IMR-90 (cell line): ENCODE data around the gene HYI. TPM values are rescaled to one million over a fixed set of nuclear protein-coding genes. Genes with fewer than 3 reads are reported as not detected.

Experiments used
- ATAC-seq: fragments of 200-7000 bp; cut with Tn5 transposase; 2 replicates; pipeline ENCODE4 v1.9.1; 2020; ENCODE audit warnings: low read depth, mild to moderate bottlenecking, moderate library complexity
- BruUV-seq: library from RNA; stranded (reverse); fragments of 400-500 nt; replicated peaks from 2 replicates; lab custom pipeline; 2021; lab: Mats Ljungman, UMichigan
- CTCF ChIA-PET: fragments of 300-600 bp; formaldehyde crosslinking; extraction: SDS; loops from one replicate; lab custom pipeline; 2021; ENCODE audit warnings: antibody characterized with exemption; lab: Yijun Ruan, JAX
- POLR2A ChIA-PET: fragments of 300-600 bp; sonication (Branson Sonifier 250); formaldehyde crosslinking; loops from one replicate; lab custom pipeline; 2022; ENCODE audit warnings: antibody characterized with exemption; ENCODE audit not compliant: unreplicated experiment; lab: Charles Lee
- DNase-seq: peaks from one replicate; pipeline ENCODE4 v3.0.0; 2013
- H2AFZ ChIP-seq: replicated peaks from 2 replicates; pipeline ENCODE3; 2013; ENCODE audit warnings: low read length, mild to moderate bottlenecking; ENCODE audit not compliant: poor library complexity
- H2AK5ac ChIP-seq: 2 replicates; pipeline ENCODE4 v1.6.1; 2013; ENCODE audit warnings: low read depth, low read length, inconsistent platforms
- H2AK9ac ChIP-seq: replicated peaks from 2 replicates; pipeline ENCODE3; 2013; ENCODE audit warnings: mild to moderate bottlenecking, low read depth, low read length, moderate library complexity; ENCODE audit not compliant: poor library complexity
- H2BK120ac ChIP-seq: 2 replicates; pipeline ENCODE4 v1.6.1; 2013; ENCODE audit warnings: low read depth, low read length, inconsistent platforms
- H2BK15ac ChIP-seq: 3 replicates; pipeline ENCODE4 v1.6.1; 2013; ENCODE audit warnings: low read depth, low read length, inconsistent platforms
- H2BK20ac ChIP-seq: 2 replicates; pipeline ENCODE4 v1.6.1; 2013; ENCODE audit warnings: low read depth, mild to moderate bottlenecking, inconsistent platforms, low read length, moderate library complexity
- H2BK5ac ChIP-seq: 2 replicates; pipeline ENCODE4 v1.6.1; 2013; ENCODE audit warnings: mild to moderate bottlenecking, low read depth, low read length, inconsistent platforms; ENCODE audit not compliant: poor library complexity, severe bottlenecking
- H3K14ac ChIP-seq: replicated peaks from 2 replicates; pipeline ENCODE4 v1.6.1; 2013; ENCODE audit warnings: low read depth, low read length, inconsistent platforms
- H3K18ac ChIP-seq: 2 replicates; pipeline ENCODE4 v1.6.1; 2013; ENCODE audit warnings: low read depth, low read length, control low read depth
- H3K23ac ChIP-seq: 2 replicates; pipeline ENCODE4 v1.6.1; 2013; ENCODE audit warnings: low read depth, low read length, inconsistent platforms
- H3K27ac ChIP-seq: 2 replicates; pipeline ENCODE4 v1.5.1; 2013; ENCODE audit warnings: mild to moderate bottlenecking, control low read depth, low read length; ENCODE audit not compliant: insufficient read depth
- H3K27me3 ChIP-seq: 2 replicates; pipeline ENCODE4 v1.6.1; 2013; ENCODE audit warnings: low read length; ENCODE audit not compliant: control insufficient read depth, insufficient read depth
- H3K36me3 ChIP-seq: 2 replicates; pipeline ENCODE4 v1.6.1; 2013; ENCODE audit warnings: low read length, mixed read lengths; ENCODE audit not compliant: control insufficient read depth, insufficient read depth
- H3K4ac ChIP-seq: 2 replicates; pipeline ENCODE4 v1.6.1; 2013; ENCODE audit warnings: low read depth, low read length, inconsistent platforms
- H3K4me1 ChIP-seq: 2 replicates; pipeline ENCODE4 v1.6.1; 2013; ENCODE audit warnings: low read length, mixed read lengths; ENCODE audit not compliant: control insufficient read depth, insufficient read depth
- H3K4me2 ChIP-seq: 2 replicates; pipeline ENCODE4 v1.6.1; 2013; ENCODE audit warnings: low read depth, mild to moderate bottlenecking, control low read depth, low read length, moderate library complexity
- H3K4me3 ChIP-seq: 2 replicates; pipeline ENCODE4 v1.5.1; 2013; ENCODE audit warnings: low read depth, mild to moderate bottlenecking, control low read depth, low read length, moderate library complexity; ENCODE audit not compliant: insufficient read depth
- H3K56ac ChIP-seq: 2 replicates; pipeline ENCODE4 v1.6.1; 2013; ENCODE audit warnings: low read length, inconsistent platforms; ENCODE audit not compliant: insufficient read depth; ENCODE audit errors: extremely low read depth
- H3K79me1 ChIP-seq, 2 experiments: 2 replicates each; pipeline ENCODE4 v1.6.1; 2013; ENCODE audit warnings: low read length in 2 of 2, inconsistent platforms in 1 of 2, low read depth in 1 of 2
- H3K9ac ChIP-seq: 2 replicates; pipeline ENCODE4 v1.6.1; 2013; ENCODE audit warnings: low read depth, low read length, control low read depth
- H3K9me1 ChIP-seq: 2 replicates; pipeline ENCODE4 v1.6.1; 2013; ENCODE audit warnings: low read length, inconsistent platforms; ENCODE audit not compliant: insufficient read depth
- H3K9me3 ChIP-seq: 2 replicates; pipeline ENCODE4 v1.6.1; 2013; ENCODE audit warnings: low read length; ENCODE audit not compliant: control insufficient read depth, insufficient read depth
- H4K20me1 ChIP-seq: 2 replicates; pipeline ENCODE4 v1.6.1; 2013; ENCODE audit warnings: low read length, inconsistent platforms; ENCODE audit not compliant: insufficient read depth
- H4K5ac ChIP-seq: 2 replicates; pipeline ENCODE4 v1.6.1; 2013; ENCODE audit warnings: mild to moderate bottlenecking, low read depth, low read length, control low read depth
- H4K8ac ChIP-seq, 2 experiments: 2 replicates each; pipeline ENCODE4 v1.6.1; 2013; ENCODE audit warnings: low read depth in 2 of 2, low read length in 2 of 2, control low read depth in 1 of 2, inconsistent platforms in 1 of 2
- H4K91ac ChIP-seq: 2 replicates; pipeline ENCODE4 v1.6.1; 2013; ENCODE audit warnings: low read depth, low read length, inconsistent platforms; ENCODE audit not compliant: insufficient read depth
- BHLHE40 ChIP-seq: fragments of 150-350 bp; IDR thresholded peaks from 2 replicates; pipeline ENCODE4 v1.6.1; 2016; ENCODE audit warnings: mild to moderate bottlenecking, low read depth, low read length
- CEBPB ChIP-seq: IDR thresholded peaks from 2 replicates; pipeline ENCODE4 v1.6.1; 2012; ENCODE audit warnings: low read depth, low read length, improper control_type of control experiment
- CHD1 ChIP-seq: IDR thresholded peaks from 2 replicates; pipeline ENCODE4 v1.6.1; 2012; ENCODE audit warnings: low read depth, low read length, improper control_type of control experiment
- FOS ChIP-seq: fragments of 150-350 bp; IDR thresholded peaks from 2 replicates; pipeline ENCODE4 v1.6.1; 2016; ENCODE audit warnings: low read depth, low read length
- MAFK ChIP-seq: IDR thresholded peaks from 2 replicates; pipeline ENCODE4 v1.6.1; 2012; ENCODE audit warnings: low read depth, low read length, improper control_type of control experiment
- MAZ ChIP-seq: IDR thresholded peaks from 2 replicates; pipeline ENCODE4 v1.6.1; 2012; ENCODE audit warnings: low read depth, mild to moderate bottlenecking, low read length, improper control_type of control experiment, moderate library complexity, borderline replicate concordance
- MXI1 ChIP-seq: IDR thresholded peaks from 2 replicates; pipeline ENCODE4 v1.6.1; 2012; ENCODE audit warnings: low read depth, mild to moderate bottlenecking, low read length, moderate library complexity, borderline replicate concordance
- NFE2L2 ChIP-seq: fragments of 150-350 bp; IDR thresholded peaks from 2 replicates; pipeline ENCODE4 v1.6.1; 2016; ENCODE audit warnings: low read depth, mild to moderate bottlenecking, low read length
- POLR2A ChIP-seq: IDR thresholded peaks from 2 replicates; pipeline ENCODE4 v1.6.1; 2012; ENCODE audit warnings: mild to moderate bottlenecking, low read depth, low read length
- RAD21 ChIP-seq: IDR thresholded peaks from 2 replicates; pipeline ENCODE4 v1.6.1; 2012; ENCODE audit warnings: low read length, improper control_type of control experiment
- RCOR1 ChIP-seq: IDR thresholded peaks from 2 replicates; pipeline ENCODE4 v1.6.1; 2012; ENCODE audit warnings: mild to moderate bottlenecking, low read length, improper control_type of control experiment; ENCODE audit not compliant: insufficient replicate concordance
- RFX5 ChIP-seq: IDR thresholded peaks from 2 replicates; pipeline ENCODE4 v1.8.0; 2012; ENCODE audit warnings: low read depth, mild to moderate bottlenecking, low read length, moderate library complexity
- SMC3 ChIP-seq: fragments of 150-350 bp; IDR thresholded peaks from 2 replicates; pipeline ENCODE4 v1.6.1; 2016; ENCODE audit warnings: low read depth, mild to moderate bottlenecking, antibody characterized with exemption, low read length, moderate library complexity
- WGBS, 2 experiments: methylation state at CpG; one replicate each; pipeline versions ENCODE4 v1.1.5 to v1.1.7; 2013; ENCODE audit warnings: missing lambda C conversion rate in 2 of 2; ENCODE audit not compliant: insufficient read length in 1 of 2; ENCODE audit errors: extremely low coverage in 2 of 2; 5-methylcytosine and 5-hydroxymethylcytosine counted together
- dilution Hi-C: fragments of 300-500 bp; cut with HindIII; formaldehyde crosslinking; loops from one replicate; pipeline ENCODE4 v1.14.3; 2018; ENCODE audit warnings: low sequenced_read_pairs; ENCODE audit not compliant: unreplicated experiment
- in situ Hi-C: fragments of 300-500 bp; cut with MboI; formaldehyde crosslinking; loops from 3 replicates; pipeline ENCODE4 v1.14.3; 2019; ENCODE audit warnings: low sequenced_read_pairs, inconsistent platforms, mixed read lengths
- intact Hi-C: fragments of 100-400 bp; cut with micrococcal nuclease; formaldehyde crosslinking; loops from 2 replicates; pipeline ENCODE4 v1.10.0; 2022
- polyA plus RNA-seq, 3 experiments: library from polyadenylated mRNA; depleted of rRNA; stranded (reverse); fragments of >200 nt; gene quantifications; 2 replicates each; pipeline ENCODE4 v1.2.3, GENCODE V29; 2012; ENCODE audit warnings: low replicate concordance in 1 of 3
- total RNA-seq: library from RNA; depleted of rRNA; stranded (reverse); fragments of >200 nt; gene quantifications from 2 replicates; pipeline ENCODE4 v1.2.3, GENCODE V29; 2012
- TF ChIP-seq, protein P1 (sequence below): fragments of 150-350 bp; IDR thresholded peaks from 2 replicates; pipeline ENCODE4 v1.6.1; 2016; ENCODE audit warnings: low read depth, mild to moderate bottlenecking, low read length, moderate library complexity, borderline replicate concordance
- TF ChIP-seq, protein P2 (sequence below): conservative IDR thresholded peaks from 2 replicates; pipeline ENCODE4 v1.5.1; 2012; ENCODE audit warnings: mild to moderate bottlenecking, low read depth, low read length, improper control_type of control experiment
- TF ChIP-seq, protein P3 (sequence below): fragments of 150-350 bp; IDR thresholded peaks from 2 replicates; pipeline ENCODE4 v1.6.1; 2017; ENCODE audit warnings: mild to moderate bottlenecking, antibody characterized with exemption, low read length, low read depth

HYI gene
- total and polyA plus RNA-seq, 2 of the 4 experiments (the other 2 are of a cell fraction): 21.5 to 53.7 TPM

DNA sequence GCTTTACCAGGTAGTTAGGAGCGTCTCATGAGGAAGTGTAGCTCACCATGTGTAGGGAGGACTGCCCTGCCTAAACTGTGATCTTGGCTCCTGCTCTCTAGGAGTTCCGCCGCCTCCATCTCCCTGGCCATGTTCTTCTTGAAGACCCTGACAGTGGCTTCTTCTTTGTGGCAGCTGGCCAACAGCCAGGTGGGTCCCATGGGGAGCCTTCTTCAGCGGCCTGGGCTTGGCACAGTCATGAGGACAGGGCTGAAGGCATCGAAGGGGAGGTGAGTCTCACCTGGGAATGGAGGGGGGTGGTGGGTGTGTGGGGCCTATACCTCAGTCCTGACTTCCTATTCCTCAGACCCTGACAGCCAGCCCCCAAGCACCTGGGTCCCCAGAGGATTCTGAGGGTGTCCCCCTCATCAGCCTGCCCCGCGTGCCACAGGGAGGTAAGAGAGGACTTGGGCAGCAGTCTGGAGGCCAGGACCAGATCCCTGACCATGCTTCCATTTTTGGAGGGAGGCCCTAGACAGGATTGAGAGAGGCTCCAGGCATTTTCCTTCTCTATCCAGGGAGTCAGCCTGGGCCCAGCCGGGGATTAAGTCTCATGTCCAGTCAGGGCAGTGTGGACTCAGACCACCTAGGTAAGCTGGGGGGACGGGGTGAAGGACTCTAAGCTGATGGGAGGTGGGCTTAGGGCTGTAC, 21.4 kb downstream of the HYI start:
- no peak for ATAC-seq
- Histone ChIP-seq H3K56ac (no peak overlapping the region), H3K18ac (no peak overlapping the region), H3K79me1 (no peaks in the 10 kb centered on the region), H2BK15ac (no peak overlapping the region), H4K20me1 (no peaks in the 10 kb centered on the region), H2AFZ (no peak overlapping the region), H3K4me3 (no peak overlapping the region), H4K8ac (no peak overlapping the region), H3K27ac (no peak overlapping the region), H3K23ac (no peak overlapping the region), H2BK120ac (no peak overlapping the region), H3K4me1 (peaks cover 2% of the 10 kb centered on the region; the same call in 1 of the 2 replicates), H4K5ac (no peak overlapping the region), H3K9ac (no peak overlapping the region), H2AK9ac (no peak overlapping the region), H3K4ac (no peak overlapping the region), H3K4me2 (no peak overlapping the region), H3K27me3 (no peaks in the 10 kb centered on the region), H3K14ac (no peak overlapping the region), H3K9me3 (no peaks in the 10 kb centered on the region), H4K91ac (no peak overlapping the region), H2AK5ac (no peak overlapping the region), H2BK5ac (no peak overlapping the region), H2BK20ac (no peak overlapping the region), H3K9me1 (peaks cover 7% of the 10 kb centered on the region; the same call in 1 of the 2 replicates), H3K36me3 (peaks cover 74% of the 10 kb centered on the region)
- POLR2A ChIA-PET: no interaction called here
- BruUV-seq: no TSS peak
- in situ Hi-C loops (no loop called here), intact Hi-C loops (no loop called here), dilution Hi-C loops (no loop called here)
- WGBS, 2 experiments: 94% methylated on average over 3 of the region's 9 CpGs; no CpG with 5 or more reads in 1 of the 2 experiments
- no peak for DNase-seq
- TF ChIP-seq POLR2A (no peak), RFX5 (no peak), MAZ (no peak), CHD1 (no peak), CEBPB (no peak), MXI1 (no peak), MAFK (no peak), NFE2L2 (no peak), RCOR1 (no peak), SMC3 (no peak), RAD21 (no peak), FOS (no peak), BHLHE40 (no peak)
- TF ChIP-seq, protein P1, sequence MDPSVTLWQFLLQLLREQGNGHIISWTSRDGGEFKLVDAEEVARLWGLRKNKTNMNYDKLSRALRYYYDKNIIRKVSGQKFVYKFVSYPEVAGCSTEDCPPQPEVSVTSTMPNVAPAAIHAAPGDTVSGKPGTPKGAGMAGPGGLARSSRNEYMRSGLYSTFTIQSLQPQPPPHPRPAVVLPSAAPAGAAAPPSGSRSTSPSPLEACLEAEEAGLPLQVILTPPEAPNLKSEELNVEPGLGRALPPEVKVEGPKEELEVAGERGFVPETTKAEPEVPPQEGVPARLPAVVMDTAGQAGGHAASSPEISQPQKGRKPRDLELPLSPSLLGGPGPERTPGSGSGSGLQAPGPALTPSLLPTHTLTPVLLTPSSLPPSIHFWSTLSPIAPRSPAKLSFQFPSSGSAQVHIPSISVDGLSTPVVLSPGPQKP: no peak
- TF ChIP-seq, protein P2, sequence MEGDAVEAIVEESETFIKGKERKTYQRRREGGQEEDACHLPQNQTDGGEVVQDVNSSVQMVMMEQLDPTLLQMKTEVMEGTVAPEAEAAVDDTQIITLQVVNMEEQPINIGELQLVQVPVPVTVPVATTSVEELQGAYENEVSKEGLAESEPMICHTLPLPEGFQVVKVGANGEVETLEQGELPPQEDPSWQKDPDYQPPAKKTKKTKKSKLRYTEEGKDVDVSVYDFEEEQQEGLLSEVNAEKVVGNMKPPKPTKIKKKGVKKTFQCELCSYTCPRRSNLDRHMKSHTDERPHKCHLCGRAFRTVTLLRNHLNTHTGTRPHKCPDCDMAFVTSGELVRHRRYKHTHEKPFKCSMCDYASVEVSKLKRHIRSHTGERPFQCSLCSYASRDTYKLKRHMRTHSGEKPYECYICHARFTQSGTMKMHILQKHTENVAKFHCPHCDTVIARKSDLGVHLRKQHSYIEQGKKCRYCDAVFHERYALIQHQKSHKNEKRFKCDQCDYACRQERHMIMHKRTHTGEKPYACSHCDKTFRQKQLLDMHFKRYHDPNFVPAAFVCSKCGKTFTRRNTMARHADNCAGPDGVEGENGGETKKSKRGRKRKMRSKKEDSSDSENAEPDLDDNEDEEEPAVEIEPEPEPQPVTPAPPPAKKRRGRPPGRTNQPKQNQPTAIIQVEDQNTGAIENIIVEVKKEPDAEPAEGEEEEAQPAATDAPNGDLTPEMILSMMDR: no peak
- TF ChIP-seq, protein P3, sequence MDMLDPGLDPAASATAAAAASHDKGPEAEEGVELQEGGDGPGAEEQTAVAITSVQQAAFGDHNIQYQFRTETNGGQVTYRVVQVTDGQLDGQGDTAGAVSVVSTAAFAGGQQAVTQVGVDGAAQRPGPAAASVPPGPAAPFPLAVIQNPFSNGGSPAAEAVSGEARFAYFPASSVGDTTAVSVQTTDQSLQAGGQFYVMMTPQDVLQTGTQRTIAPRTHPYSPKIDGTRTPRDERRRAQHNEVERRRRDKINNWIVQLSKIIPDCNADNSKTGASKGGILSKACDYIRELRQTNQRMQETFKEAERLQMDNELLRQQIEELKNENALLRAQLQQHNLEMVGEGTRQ: no peak
- CTCF ChIA-PET: no interaction called here
